Measurements from ENCODE around the gene CXorf49B.

CXorf49B gene

DNA sequence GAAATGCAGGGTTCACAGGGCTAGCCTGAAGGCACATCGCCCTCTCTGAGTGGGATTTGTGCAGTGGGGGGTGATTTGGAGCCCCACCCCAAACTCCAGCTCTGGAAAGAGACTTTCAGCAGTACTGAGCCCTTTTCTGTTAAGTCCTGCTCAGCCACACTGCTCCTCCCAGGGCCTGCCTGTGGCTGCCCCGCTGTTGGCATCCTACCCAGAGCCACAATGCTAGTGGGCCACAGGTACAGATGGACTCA lies 52.7 kb downstream of the CXorf49B start:
- DNase-seq (ENCODE audit: low read depth, low spot score), result no peak

Data from brain pericyte (primary cell).